ENCODE data around the gene TMPRSS7. TPM values are rescaled to one million over a fixed set of nuclear protein-coding genes. Genes with fewer than 3 reads are reported as not detected.

The TMPRSS7 gene
- total RNA-seq, 2 donors from 2014 or later: not detected

DNA sequence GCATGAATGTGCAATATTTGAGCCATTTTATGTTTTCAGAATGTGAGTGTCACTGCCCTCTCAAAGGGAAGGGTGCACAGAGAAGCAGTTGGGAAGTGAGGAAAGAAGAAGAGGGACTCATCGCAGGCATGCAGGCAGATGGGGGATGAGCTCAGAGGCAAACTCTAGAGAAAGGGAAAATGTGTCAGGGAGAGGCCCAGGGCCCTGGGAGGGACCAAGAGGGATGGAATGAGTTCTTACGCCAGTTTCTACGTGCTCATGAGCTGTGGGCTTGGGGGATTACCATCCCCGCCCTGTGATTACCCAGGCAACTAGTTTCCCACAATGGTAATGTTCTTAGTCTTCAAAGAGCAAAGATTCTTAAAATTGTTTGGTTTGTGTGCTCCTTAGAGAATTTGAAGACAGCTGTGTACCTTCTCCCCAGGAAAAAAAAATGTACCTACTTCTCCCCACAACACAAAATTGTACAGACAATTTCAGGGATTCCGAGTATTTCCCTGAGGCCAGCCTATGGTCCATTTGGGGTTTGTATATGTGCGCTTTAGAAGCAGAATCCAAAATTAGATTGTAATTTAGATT, 80.7 kb downstream of the TMPRSS7 start:
- no peaks in the 10 kb centered on the region for H3K36me3 Mint-ChIP-seq (ENCODE audit: low read depth)
- Histone ChIP-seq H3K9ac (ENCODE audit: extremely low read depth, low read length, poor library complexity, severe bottlenecking) (no peak overlapping the region), H3K9me3 (ENCODE audit: control insufficient read depth, low read length) (no peaks in the 10 kb centered on the region), H3K36me3 (ENCODE audit: control insufficient read depth, insufficient read depth, low read length) (peaks cover 20% of the 10 kb centered on the region), H3K4me3 (ENCODE audit: low read length) (no peak overlapping the region), H3K27ac (ENCODE audit: low read depth, low read length) (no peak overlapping the region), H3K4me1 (ENCODE audit: control insufficient read depth, insufficient read depth, low read length) (peaks cover 8% of the 10 kb centered on the region), H3K27me3 (ENCODE audit: control insufficient read depth, insufficient read depth, low read length, poor library complexity, severe bottlenecking) (no peaks in the 10 kb centered on the region)
- no peaks in the 10 kb centered on the region for H3K9me3 Mint-ChIP-seq
- no peak for DNase-seq
- H3K27ac Mint-ChIP-seq: no peak overlapping the region
- H3K4me1 Mint-ChIP-seq: peaks cover 24% of the 10 kb centered on the region
- H3K27me3 Mint-ChIP-seq (ENCODE audit: insufficient read depth): no peaks in the 10 kb centered on the region
- TF ChIP-seq, protein P1, sequence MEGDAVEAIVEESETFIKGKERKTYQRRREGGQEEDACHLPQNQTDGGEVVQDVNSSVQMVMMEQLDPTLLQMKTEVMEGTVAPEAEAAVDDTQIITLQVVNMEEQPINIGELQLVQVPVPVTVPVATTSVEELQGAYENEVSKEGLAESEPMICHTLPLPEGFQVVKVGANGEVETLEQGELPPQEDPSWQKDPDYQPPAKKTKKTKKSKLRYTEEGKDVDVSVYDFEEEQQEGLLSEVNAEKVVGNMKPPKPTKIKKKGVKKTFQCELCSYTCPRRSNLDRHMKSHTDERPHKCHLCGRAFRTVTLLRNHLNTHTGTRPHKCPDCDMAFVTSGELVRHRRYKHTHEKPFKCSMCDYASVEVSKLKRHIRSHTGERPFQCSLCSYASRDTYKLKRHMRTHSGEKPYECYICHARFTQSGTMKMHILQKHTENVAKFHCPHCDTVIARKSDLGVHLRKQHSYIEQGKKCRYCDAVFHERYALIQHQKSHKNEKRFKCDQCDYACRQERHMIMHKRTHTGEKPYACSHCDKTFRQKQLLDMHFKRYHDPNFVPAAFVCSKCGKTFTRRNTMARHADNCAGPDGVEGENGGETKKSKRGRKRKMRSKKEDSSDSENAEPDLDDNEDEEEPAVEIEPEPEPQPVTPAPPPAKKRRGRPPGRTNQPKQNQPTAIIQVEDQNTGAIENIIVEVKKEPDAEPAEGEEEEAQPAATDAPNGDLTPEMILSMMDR (conservative IDR thresholded peaks at IDR 0.05): no peak
- no peak overlapping the region for H3K4me3 Mint-ChIP-seq
- 93 to 100% methylated on average over 2 to 6 of the region's 6 CpGs for WGBS, 2 experiments (ENCODE audit: insufficient coverage in 1 of 2, insufficient read length in 1 of 2)

DNA sequence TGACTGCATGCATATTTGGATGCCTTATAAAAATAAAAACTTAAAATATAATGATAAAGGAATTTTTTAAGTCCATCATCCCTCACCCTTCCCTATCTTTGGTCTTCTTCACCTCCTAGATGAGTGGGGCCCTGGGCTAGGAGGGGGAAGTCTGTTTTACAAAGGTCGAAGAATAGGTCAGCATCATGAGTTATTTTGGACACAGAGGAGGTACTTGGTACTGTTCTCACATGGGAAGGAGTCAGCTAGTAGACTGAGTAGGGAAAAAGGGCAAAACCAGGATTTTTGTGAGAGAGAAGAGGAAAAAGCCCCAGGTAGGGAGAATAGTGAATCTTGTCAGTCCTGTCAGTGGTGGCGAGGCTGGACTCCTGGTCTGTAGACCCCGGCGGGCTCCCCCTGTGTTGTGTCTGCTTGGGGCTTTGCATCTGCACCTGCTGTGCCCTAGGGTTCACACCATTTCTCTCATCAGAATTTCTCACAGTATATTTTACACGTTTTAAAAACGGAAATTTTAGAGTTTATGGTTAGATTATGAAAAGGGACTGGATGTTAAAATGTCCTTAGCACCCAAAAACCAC, 81.4 kb downstream of the TMPRSS7 start:
- 97 to 100% methylated on average over 1 to 4 of the region's 6 CpGs for WGBS, 2 experiments (ENCODE audit: insufficient coverage in 1 of 2, insufficient read length in 1 of 2)
- no peak overlapping the region for H3K27ac Mint-ChIP-seq

DNA sequence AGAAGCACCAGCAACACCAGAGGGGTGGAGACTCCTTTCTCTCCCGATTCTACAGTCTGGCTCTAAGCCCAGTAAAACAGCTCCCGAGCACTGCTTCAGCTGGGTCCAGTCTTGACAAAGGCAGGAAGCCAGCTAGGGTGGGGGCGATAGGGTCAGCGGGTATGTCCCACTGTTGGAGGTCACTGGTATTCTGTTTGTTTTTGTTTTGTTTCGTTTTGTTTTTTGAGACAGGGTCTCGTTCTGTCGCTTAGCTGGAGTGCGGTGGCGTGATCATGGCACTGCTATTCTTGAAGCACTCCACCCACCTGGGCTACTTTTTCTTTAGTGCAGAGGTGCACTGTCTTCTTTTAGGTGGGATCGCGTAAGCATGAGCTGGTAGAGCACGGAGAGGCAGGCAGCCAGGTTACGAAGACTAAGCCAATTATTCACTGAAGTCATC, 82.2 kb downstream of the TMPRSS7 start:
- H3K9ac ChIP-seq (ENCODE audit: extremely low read depth, low read length, poor library complexity, severe bottlenecking): no peak overlapping the region
- H3K27me3 ChIP-seq (ENCODE audit: control insufficient read depth, insufficient read depth, low read length, poor library complexity, severe bottlenecking): no peaks in the 10 kb centered on the region
- peaks cover 8% of the 10 kb centered on the region for H3K4me1 ChIP-seq (ENCODE audit: control insufficient read depth, insufficient read depth, low read length)
- Mint-ChIP-seq H3K27me3 (ENCODE audit: insufficient read depth) (no peaks in the 10 kb centered on the region), H3K4me1 (peaks cover 24% of the 10 kb centered on the region), H3K4me3 (no peak overlapping the region), H3K27ac (no peak overlapping the region), H3K9me3 (no peaks in the 10 kb centered on the region), H3K36me3 (ENCODE audit: low read depth) (no peaks in the 10 kb centered on the region)
- no peak overlapping the region for H3K27ac ChIP-seq (ENCODE audit: low read depth, low read length)
- 93 to 94% methylated on average over 8 to 13 of the region's 13 CpGs for WGBS, 2 experiments (ENCODE audit: insufficient coverage in 1 of 2, insufficient read length in 1 of 2)
- no peak overlapping the region for H3K4me3 ChIP-seq (ENCODE audit: low read length)
- no peaks in the 10 kb centered on the region for H3K9me3 ChIP-seq (ENCODE audit: control insufficient read depth, low read length)
- H3K36me3 ChIP-seq (ENCODE audit: control insufficient read depth, insufficient read depth, low read length): peaks cover 26% of the 10 kb centered on the region
- DNase-seq: no peak
- TF ChIP-seq, protein P1 (conservative IDR thresholded peaks at IDR 0.05): no peak

More for the DNA sequence above, 81.4 kb downstream of the TMPRSS7 start:
- Mint-ChIP-seq H3K36me3 (ENCODE audit: low read depth) (no peaks in the 10 kb centered on the region), H3K27me3 (ENCODE audit: insufficient read depth) (no peaks in the 10 kb centered on the region), H3K4me1 (peaks cover 24% of the 10 kb centered on the region), H3K4me3 (no peak overlapping the region), H3K9me3 (no peaks in the 10 kb centered on the region)
- no peaks in the 10 kb centered on the region for H3K27me3 ChIP-seq (ENCODE audit: control insufficient read depth, insufficient read depth, low read length, poor library complexity, severe bottlenecking)
- H3K9ac ChIP-seq (ENCODE audit: extremely low read depth, low read length, poor library complexity, severe bottlenecking): no peak overlapping the region
- H3K9me3 ChIP-seq (ENCODE audit: control insufficient read depth, low read length): no peaks in the 10 kb centered on the region
- H3K27ac ChIP-seq (ENCODE audit: low read depth, low read length): no peak overlapping the region
- peaks cover 8% of the 10 kb centered on the region for H3K4me1 ChIP-seq (ENCODE audit: control insufficient read depth, insufficient read depth, low read length)
- H3K4me3 ChIP-seq (ENCODE audit: low read length): no peak overlapping the region
- TF ChIP-seq, protein P1 (conservative IDR thresholded peaks at IDR 0.05): no peak
- no peak for DNase-seq
- peaks cover 20% of the 10 kb centered on the region for H3K36me3 ChIP-seq (ENCODE audit: control insufficient read depth, insufficient read depth, low read length)

Data from endodermal cell (in vitro differentiated cells).